SK-N-SH (cell line): Measurements from ENCODE around the gene MGAT4A. TPM values are rescaled to one million over a fixed set of nuclear protein-coding genes. Genes with fewer than 3 reads are reported as not detected.

ENCODE experiments used
- CTCF ChIA-PET: fragments of 300-600, 350-600 bp; formaldehyde crosslinking; extraction: SDS; loops from one replicate; lab custom pipeline; 2021; lab: Yijun Ruan, JAX
- POLR2A ChIA-PET: fragments of 350-600 bp; sonication (Branson Sonifier 250); formaldehyde crosslinking; extraction: SDS; loops from one replicate; lab custom pipeline; 2020; ENCODE audit warnings: antibody characterized with exemption, inconsistent platforms; lab: Yijun Ruan, JAX
- DNase-seq: peaks from one replicate; pipeline ENCODE4 v3.0.0; 2012
- H2AFZ ChIP-seq: fragments of 200-600 bp; sonication (generic); 2 replicates; pipeline ENCODE4 v1.8.1; 2016; ENCODE audit warnings: antibody characterized with exemption, mild to moderate bottlenecking, low read depth
- H3F3A ChIP-seq: fragments of 200-600 bp; sonication (generic); replicated peaks from 2 replicates; pipeline ENCODE3; 2016; ENCODE audit warnings: antibody characterized with exemption, mild to moderate bottlenecking; ENCODE audit not compliant: insufficient read depth
- H3K27ac ChIP-seq, 2 experiments: fragments of 200-500 bp in 1 of 2; fragments of 200-600 bp in 1 of 2; sonication (Bioruptor generic) in 1 of 2; sonication (generic), shearing (Covaris generic) in 1 of 2; 2 replicates each; pipeline versions ENCODE4 v1.5.1 to v1.6.1; 2014 to 2016; ENCODE audit warnings: low read depth in 2 of 2, inconsistent platforms in 1 of 2, low read length in 1 of 2, mild to moderate bottlenecking in 1 of 2, mixed read lengths in 1 of 2
- H3K27me3 ChIP-seq: fragments of 200-600 bp; sonication (generic), shearing (Covaris generic); 2 replicates; pipeline ENCODE4 v1.6.1; 2016; ENCODE audit warnings: mixed run types; ENCODE audit not compliant: insufficient read depth
- H3K36me3 ChIP-seq, 2 experiments: fragments of 200-500 bp in 1 of 2; fragments of 200-600 bp in 1 of 2; sonication (Bioruptor generic) in 1 of 2; sonication (generic) in 1 of 2; replicated peaks in 1 of 2; 2 replicates each; pipeline versions ENCODE3 to v1.5.1; 2014 to 2016; ENCODE audit warnings: low read length in 1 of 2, mild to moderate bottlenecking in 1 of 2; ENCODE audit not compliant: insufficient read depth in 2 of 2, control insufficient read depth in 1 of 2
- H3K4me1 ChIP-seq, 2 experiments: fragments of 200-500 bp in 1 of 2; fragments of 200-600 bp in 1 of 2; sonication (Bioruptor generic) in 1 of 2; sonication (generic), shearing (Covaris generic) in 1 of 2; 2 replicates each; pipeline versions ENCODE4 v1.5.1 to v1.6.1; 2014 to 2016; ENCODE audit warnings: low read depth in 1 of 2, low read length in 1 of 2, mixed run types in 1 of 2; ENCODE audit not compliant: insufficient read depth in 2 of 2, control insufficient read depth in 1 of 2
- H3K4me2 ChIP-seq: fragments of 200-600 bp; sonication (generic), shearing (Covaris generic); 2 replicates; pipeline ENCODE4 v1.6.1; 2017; ENCODE audit warnings: mixed run types
- H3K4me3 ChIP-seq, 2 experiments: fragments of 200-500 bp in 1 of 2; fragments of 200-600 bp in 1 of 2; sonication (Bioruptor generic) in 1 of 2; sonication (generic), shearing (Covaris generic) in 1 of 2; 2 replicates each; pipeline versions ENCODE4 v1.5.1 to v1.8.1; 2014 to 2016; ENCODE audit warnings: low read depth in 2 of 2, inconsistent platforms in 1 of 2, low read length in 1 of 2, mild to moderate bottlenecking in 1 of 2, mixed read lengths in 1 of 2, moderate library complexity in 1 of 2
- H3K79me2 ChIP-seq: fragments of 200-600 bp; sonication (generic); 2 replicates; pipeline ENCODE4 v1.8.1; 2017; ENCODE audit warnings: mild to moderate bottlenecking; ENCODE audit not compliant: insufficient read depth
- H3K9ac ChIP-seq: fragments of 200-600 bp; sonication (generic); 2 replicates; pipeline ENCODE4 v1.6.1; 2017; ENCODE audit warnings: mixed run types
- H3K9me2 ChIP-seq: fragments of 200-600 bp; sonication (generic); 2 replicates; pipeline ENCODE4 v1.6.1; 2017; ENCODE audit warnings: mixed run types
- H3K9me3 ChIP-seq: fragments of 200-600 bp; sonication (generic); 2 replicates; pipeline ENCODE4 v1.6.1; 2017; ENCODE audit warnings: mixed run types, mild to moderate bottlenecking, moderate library complexity
- H4K20me1 ChIP-seq: fragments of 200-600 bp; sonication (generic); 2 replicates; pipeline ENCODE4 v1.6.1; 2017; ENCODE audit warnings: mild to moderate bottlenecking, mixed run types; ENCODE audit not compliant: insufficient read depth
- CTCF ChIP-seq: fragments of 200-600 bp; sonication (generic); IDR thresholded peaks from 2 replicates; pipeline ENCODE4 v1.6.1; 2017; ENCODE audit warnings: antibody characterized with exemption, mild to moderate bottlenecking, moderate library complexity
- MXI1 ChIP-seq: IDR thresholded peaks from 2 replicates; pipeline ENCODE4 v1.6.1; 2012; ENCODE audit warnings: mild to moderate bottlenecking, low read depth, low read length, improper control_type of control experiment
- NRF1 ChIP-seq: IDR thresholded peaks from 2 replicates; pipeline ENCODE4 v1.6.1; 2012; ENCODE audit warnings: low read depth, mild to moderate bottlenecking, low read length
- RCOR1 ChIP-seq: fragments of 150-350 bp; IDR thresholded peaks from 2 replicates; pipeline ENCODE4 v1.6.1; 2017; ENCODE audit warnings: antibody characterized with exemption, low read length
- REST ChIP-seq: IDR thresholded peaks from 2 replicates; pipeline ENCODE4 v1.6.1; 2012; ENCODE audit warnings: mild to moderate bottlenecking, low read depth, low read length, moderate library complexity
- WGBS: methylation state at CpG from one replicate; pipeline ENCODE4 v1.1.6; 2017; ENCODE audit warnings: low lambda C conversion rate; 5-methylcytosine and 5-hydroxymethylcytosine counted together
- polyA plus RNA-seq, 3 experiments: library from polyadenylated mRNA; depleted of rRNA; stranded (reverse); fragments of >200 nt; gene quantifications; 2 replicates each; pipeline ENCODE4 v1.2.3, GENCODE V29; 2012
- TF ChIP-seq, protein P1 (sequence below): IDR thresholded peaks from 2 replicates; pipeline ENCODE4 v1.4.0; 2012; ENCODE audit warnings: low read depth, borderline replicate concordance
- TF ChIP-seq, protein P2 (sequence below): fragments of 150-350 bp; IDR thresholded peaks from 2 replicates; pipeline ENCODE4 v1.6.1; 2017; ENCODE audit warnings: antibody characterized with exemption, low read length, low read depth, borderline replicate concordance

Gene MGAT4A
- polyA plus RNA-seq, 1 of the 3 experiments (the other 2 are of a cell fraction) = 0.07 TPM

DNA sequence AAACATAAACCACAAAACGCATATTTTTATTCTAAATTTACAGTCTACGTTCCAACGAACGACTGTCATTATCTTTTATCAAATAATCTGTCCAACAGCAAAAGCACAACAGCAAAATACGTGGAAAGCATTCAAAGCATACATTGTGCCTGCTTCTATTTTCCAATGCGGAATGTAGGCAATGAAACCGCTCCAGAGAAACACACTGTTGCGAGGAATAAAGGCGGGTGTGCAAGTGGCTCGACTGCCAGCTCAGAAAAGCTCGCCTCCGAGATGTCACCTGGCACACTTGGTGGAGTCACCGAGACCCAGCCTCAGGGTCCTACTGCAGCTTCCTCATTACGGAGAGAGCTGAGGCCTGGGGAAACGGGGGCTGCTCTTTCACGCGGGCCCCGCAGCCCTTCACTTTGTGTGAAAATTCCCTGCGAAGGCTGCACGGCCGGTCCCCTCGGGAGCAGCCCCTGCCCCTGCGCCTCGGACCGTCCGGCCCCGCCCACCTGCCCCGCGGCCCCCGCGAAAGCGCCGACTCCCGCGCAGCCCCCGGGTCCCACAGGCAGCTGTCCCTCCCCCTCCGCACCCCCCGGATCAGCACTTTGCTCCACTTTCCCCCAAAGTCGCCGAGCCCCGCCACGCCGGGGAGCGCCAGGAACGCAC, 752 bp downstream of the MGAT4A start:
- no peak overlapping the region; the same call in 1 of the 2 replicates for H2AFZ ChIP-seq
- H3K9ac ChIP-seq = no peak overlapping the region
- no peaks in the 10 kb centered on the region for H3K9me3 ChIP-seq
- TF ChIP-seq REST = no peak
- no peak for TF ChIP-seq CTCF
- no peak for TF ChIP-seq RCOR1
- TF ChIP-seq, protein P1, sequence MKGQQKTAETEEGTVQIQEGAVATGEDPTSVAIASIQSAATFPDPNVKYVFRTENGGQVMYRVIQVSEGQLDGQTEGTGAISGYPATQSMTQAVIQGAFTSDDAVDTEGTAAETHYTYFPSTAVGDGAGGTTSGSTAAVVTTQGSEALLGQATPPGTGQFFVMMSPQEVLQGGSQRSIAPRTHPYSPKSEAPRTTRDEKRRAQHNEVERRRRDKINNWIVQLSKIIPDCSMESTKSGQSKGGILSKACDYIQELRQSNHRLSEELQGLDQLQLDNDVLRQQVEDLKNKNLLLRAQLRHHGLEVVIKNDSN = no peak
- no peak for TF ChIP-seq NRF1
- TF ChIP-seq, protein P2, sequence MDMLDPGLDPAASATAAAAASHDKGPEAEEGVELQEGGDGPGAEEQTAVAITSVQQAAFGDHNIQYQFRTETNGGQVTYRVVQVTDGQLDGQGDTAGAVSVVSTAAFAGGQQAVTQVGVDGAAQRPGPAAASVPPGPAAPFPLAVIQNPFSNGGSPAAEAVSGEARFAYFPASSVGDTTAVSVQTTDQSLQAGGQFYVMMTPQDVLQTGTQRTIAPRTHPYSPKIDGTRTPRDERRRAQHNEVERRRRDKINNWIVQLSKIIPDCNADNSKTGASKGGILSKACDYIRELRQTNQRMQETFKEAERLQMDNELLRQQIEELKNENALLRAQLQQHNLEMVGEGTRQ = no peak
- peak; percentile 45; the same call in 1 of the 2 replicates for TF ChIP-seq MXI1
- peaks cover 35% of the 10 kb centered on the region for H3K27me3 ChIP-seq
- POLR2A ChIA-PET = interaction anchor here (1.5 kb wide), 1 partner anchor 26 kb away, joined by 4 read pairs; no protein-coding TSS in a partner anchor
- CTCF ChIA-PET = interaction anchor here (0.6 to 2.3 kb wide), 7 partner anchors 10 to 108 kb away, joined by 3 to 12 read pairs (median 4); no protein-coding TSS in a partner anchor
- peaks cover 5% of the 10 kb centered on the region in 2 experiments; a peak in 3 of 4 replicates for H3K4me1 ChIP-seq
- H3K36me3 ChIP-seq = no peaks in the 10 kb centered on the region
- H3F3A ChIP-seq = no peaks in the 10 kb centered on the region
- peak; percentile 73 for DNase-seq
- H3K9me2 ChIP-seq = no peaks in the 10 kb centered on the region
- H3K4me2 ChIP-seq = peak overlapping the region; percentile 74
- H3K27ac ChIP-seq = no peak overlapping the region; a peak in 1 of 4 replicates
- H4K20me1 ChIP-seq = no peaks in the 10 kb centered on the region
- 6% methylated on average over 13 of the region's 45 CpGs for WGBS
- no peaks in the 10 kb centered on the region for H3K79me2 ChIP-seq
- peak overlapping the region; percentile 38 to 55; a peak in 3 of 4 replicates for H3K4me3 ChIP-seq
